ENCODE data around the gene SLC28A1. TPM values are rescaled to one million over a fixed set of nuclear protein-coding genes. Genes with fewer than 3 reads are reported as not detected.

SLC28A1 gene
- total RNA-seq, 2 experiments from 2014 or later = not detected

DNA sequence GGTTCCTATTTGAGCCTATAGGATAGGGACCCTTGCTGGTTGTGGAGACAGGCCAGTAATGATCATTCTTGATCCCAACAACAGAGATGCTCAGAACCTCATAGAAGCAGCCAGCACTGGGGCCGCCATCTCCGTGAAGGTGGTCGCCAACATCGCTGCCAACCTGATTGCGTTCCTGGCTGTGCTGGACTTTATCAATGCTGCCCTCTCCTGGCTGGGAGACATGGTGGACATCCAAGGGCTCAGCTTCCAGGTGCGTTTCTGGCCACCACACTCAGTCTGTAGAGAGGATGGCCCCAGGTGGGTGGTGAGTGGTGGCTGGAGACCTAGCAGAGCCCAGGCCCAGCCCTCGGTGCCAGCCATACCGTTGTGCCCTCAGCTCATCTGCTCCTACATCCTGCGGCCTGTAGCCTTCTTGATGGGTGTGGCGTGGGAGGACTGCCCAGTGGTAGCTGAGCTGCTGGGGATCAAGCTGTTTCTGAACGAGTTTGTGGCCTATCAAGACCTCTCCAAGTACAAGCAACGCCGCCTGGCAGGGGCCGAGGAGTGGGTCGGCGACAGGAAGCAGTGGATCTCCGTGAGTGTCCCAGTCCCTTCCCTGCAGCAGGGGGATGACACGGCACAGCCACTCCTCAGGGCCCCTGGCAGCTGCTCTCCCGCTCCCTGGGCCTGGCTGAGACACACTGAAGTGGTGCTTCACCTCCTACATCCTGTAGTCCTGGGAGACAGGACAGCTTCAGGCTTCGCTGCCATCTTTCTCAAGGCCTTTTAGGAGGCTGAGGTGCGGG, 50.7 kb downstream of the SLC28A1 start:
- intact Hi-C loops (cut with micrococcal nuclease) = no loop called here
- ATAC-seq (no peak), DNase-seq (no peak)
- CTCF ChIA-PET = no interaction called here
- TF ChIP-seq, protein P1, sequence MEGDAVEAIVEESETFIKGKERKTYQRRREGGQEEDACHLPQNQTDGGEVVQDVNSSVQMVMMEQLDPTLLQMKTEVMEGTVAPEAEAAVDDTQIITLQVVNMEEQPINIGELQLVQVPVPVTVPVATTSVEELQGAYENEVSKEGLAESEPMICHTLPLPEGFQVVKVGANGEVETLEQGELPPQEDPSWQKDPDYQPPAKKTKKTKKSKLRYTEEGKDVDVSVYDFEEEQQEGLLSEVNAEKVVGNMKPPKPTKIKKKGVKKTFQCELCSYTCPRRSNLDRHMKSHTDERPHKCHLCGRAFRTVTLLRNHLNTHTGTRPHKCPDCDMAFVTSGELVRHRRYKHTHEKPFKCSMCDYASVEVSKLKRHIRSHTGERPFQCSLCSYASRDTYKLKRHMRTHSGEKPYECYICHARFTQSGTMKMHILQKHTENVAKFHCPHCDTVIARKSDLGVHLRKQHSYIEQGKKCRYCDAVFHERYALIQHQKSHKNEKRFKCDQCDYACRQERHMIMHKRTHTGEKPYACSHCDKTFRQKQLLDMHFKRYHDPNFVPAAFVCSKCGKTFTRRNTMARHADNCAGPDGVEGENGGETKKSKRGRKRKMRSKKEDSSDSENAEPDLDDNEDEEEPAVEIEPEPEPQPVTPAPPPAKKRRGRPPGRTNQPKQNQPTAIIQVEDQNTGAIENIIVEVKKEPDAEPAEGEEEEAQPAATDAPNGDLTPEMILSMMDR (IDR thresholded peaks at IDR 0.05) = no peak
- no peaks in the 10 kb centered on the region for H3K9me3 Mint-ChIP-seq
- no peaks in the 10 kb centered on the region for H3K36me3 Mint-ChIP-seq (ENCODE audit: low read depth)
- POLR2A ChIA-PET = no interaction called here
- H3K27me3 Mint-ChIP-seq = peaks cover 2% of the 10 kb centered on the region
- H3K4me1 Mint-ChIP-seq (ENCODE audit: low read depth) = no peaks in the 10 kb centered on the region
- H3K27ac Mint-ChIP-seq = no peak overlapping the region
- H3K4me3 Mint-ChIP-seq = no peak overlapping the region

DNA sequence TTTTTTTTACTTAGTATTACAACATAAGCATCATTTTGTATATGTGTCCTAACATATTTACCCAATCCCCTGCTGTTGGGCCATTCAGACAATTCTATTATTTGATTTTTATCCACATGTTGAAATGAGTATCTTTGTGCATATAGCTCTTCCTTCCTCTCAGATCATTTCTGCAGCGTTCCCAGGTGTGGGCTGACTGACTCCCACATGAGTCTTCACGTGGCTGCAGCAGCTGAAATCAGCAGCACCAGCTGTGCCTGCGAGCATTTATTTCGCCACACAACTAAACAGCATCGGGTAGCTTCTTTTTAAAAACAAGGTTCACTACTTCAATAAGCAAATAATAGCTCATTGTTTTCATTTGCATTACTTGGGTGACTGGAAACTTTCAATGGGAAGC, 52.7 kb downstream of the SLC28A1 start:
- Mint-ChIP-seq H3K9me3 (no peaks in the 10 kb centered on the region), H3K4me1 (ENCODE audit: low read depth) (no peaks in the 10 kb centered on the region), H3K27me3 (peaks cover 2% of the 10 kb centered on the region), H3K27ac (no peak overlapping the region), H3K4me3 (no peak overlapping the region), H3K36me3 (ENCODE audit: low read depth) (no peaks in the 10 kb centered on the region)
- TF ChIP-seq, protein P1 (IDR thresholded peaks at IDR 0.05) = no peak
- no peak for ATAC-seq
- CTCF ChIA-PET = interaction anchor here (1.0 to 1.4 kb wide), 2 partner anchors 9 to 65 kb away, joined by 3 to 6 read pairs; no protein-coding TSS in a partner anchor
- no peak for DNase-seq
- POLR2A ChIA-PET = no interaction called here
- intact Hi-C loops (cut with micrococcal nuclease) = no loop called here

DNA sequence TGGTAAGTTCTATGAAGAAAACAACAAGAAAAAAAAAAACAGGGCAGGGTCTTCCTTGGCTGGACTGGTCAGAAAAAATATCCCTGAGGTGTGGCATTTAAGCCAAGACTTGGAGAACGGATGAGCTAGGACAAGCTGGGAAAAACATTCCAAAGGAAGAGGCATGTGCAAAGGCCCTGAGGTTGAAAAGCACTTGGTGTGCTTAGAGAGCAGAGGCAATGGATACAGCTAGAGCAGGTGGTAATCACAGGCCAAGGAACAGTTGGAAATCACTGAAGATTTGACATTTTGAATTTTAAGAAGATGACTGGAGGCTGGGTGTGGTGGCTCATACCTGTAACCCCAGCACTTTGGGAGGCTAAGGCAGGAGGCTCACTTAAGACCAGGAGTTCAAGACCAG, 54.3 kb downstream of the SLC28A1 start:
- TF ChIP-seq, protein P1 (IDR thresholded peaks at IDR 0.05) = no peak
- H3K4me1 Mint-ChIP-seq (ENCODE audit: low read depth) = no peaks in the 10 kb centered on the region
- no peak overlapping the region for H3K27ac Mint-ChIP-seq
- H3K27me3 Mint-ChIP-seq = peaks cover 2% of the 10 kb centered on the region
- no peak overlapping the region for H3K4me3 Mint-ChIP-seq
- H3K9me3 Mint-ChIP-seq = no peaks in the 10 kb centered on the region
- DNase-seq (no peak), ATAC-seq (no peak)
- intact Hi-C loops (cut with micrococcal nuclease) = no loop called here
- no peaks in the 10 kb centered on the region for H3K36me3 Mint-ChIP-seq (ENCODE audit: low read depth)
- ChIA-PET POLR2A (no interaction called here), CTCF (interaction anchor here (1.5 kb wide), 1 partner anchor 74 kb away, joined by 3 read pairs; no protein-coding TSS in a partner anchor)

DNA sequence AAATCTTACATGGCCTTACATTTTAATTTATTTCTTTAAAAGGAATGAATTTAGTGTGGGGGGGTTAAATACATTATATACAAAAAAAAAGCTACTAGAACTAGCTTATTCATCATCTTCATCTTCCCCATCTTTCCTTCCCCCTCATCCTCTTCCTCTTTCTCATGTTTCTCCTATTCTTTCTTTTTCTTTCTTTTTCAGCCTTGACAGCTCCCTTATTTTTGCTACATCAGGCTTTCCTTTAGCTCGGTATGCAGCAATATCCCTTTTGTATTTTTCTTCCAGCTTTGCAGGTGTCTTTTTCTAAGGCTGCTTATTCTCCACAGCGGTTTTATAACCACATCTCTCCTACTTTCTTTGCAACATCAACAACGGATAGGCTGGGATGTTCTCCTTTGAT, 55.9 kb downstream of the SLC28A1 start:
- TF ChIP-seq, protein P1 (IDR thresholded peaks at IDR 0.05) = no peak
- Mint-ChIP-seq H3K4me1 (ENCODE audit: low read depth) (no peaks in the 10 kb centered on the region), H3K36me3 (ENCODE audit: low read depth) (no peaks in the 10 kb centered on the region), H3K27me3 (peaks cover 2% of the 10 kb centered on the region), H3K4me3 (no peak overlapping the region), H3K27ac (no peak overlapping the region), H3K9me3 (no peaks in the 10 kb centered on the region)
- ChIA-PET POLR2A (interaction anchor here (0.5 kb wide), 1 partner anchor 98 kb away, joined by 3 read pairs; no protein-coding TSS in a partner anchor), CTCF (interaction anchor here (1.7 kb wide), 1 partner anchor 12 kb away, joined by 8 read pairs; no protein-coding TSS in a partner anchor)
- DNase-seq (no peak), ATAC-seq (no peak)
- intact Hi-C loops (cut with micrococcal nuclease) = no loop called here

DNA sequence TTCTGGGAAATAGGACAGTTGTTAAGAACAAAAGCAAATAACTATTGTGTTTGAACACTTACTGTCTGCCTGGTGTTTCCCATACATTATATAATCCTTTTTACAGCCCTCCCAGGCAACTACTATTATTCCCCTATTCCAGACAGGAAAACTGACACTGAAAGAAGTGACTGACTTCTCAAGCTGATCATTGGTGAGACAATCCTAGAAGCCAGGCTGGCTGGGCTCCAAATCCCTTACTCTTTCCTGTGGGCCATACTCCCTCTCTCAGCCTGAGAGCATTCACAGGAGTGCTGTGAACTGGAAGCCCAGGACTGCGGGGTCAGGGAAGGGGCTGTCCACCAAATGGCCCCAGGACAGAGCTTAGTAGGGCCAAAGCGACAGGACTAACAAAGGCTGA, 58.0 kb downstream of the SLC28A1 start:
- ChIA-PET CTCF (interaction anchor here (0.9 to 1.7 kb wide), 2 partner anchors 14 to 23 kb away, joined by 3 to 4 read pairs; no protein-coding TSS in a partner anchor), POLR2A (no interaction called here)
- no peak overlapping the region for H3K27ac Mint-ChIP-seq
- no peaks in the 10 kb centered on the region for H3K4me1 Mint-ChIP-seq (ENCODE audit: low read depth)
- TF ChIP-seq, protein P1 (IDR thresholded peaks at IDR 0.05) = no peak
- intact Hi-C loops (cut with micrococcal nuclease) = no loop called here
- H3K9me3 Mint-ChIP-seq = no peaks in the 10 kb centered on the region
- no peaks in the 10 kb centered on the region for H3K36me3 Mint-ChIP-seq (ENCODE audit: low read depth)
- no peak for DNase-seq
- H3K27me3 Mint-ChIP-seq = peaks cover 2% of the 10 kb centered on the region
- no peak overlapping the region for H3K4me3 Mint-ChIP-seq
- no peak for ATAC-seq

Data from activated CD8-positive, alpha-beta T cell treated with anti-CD3 and anti-CD28 coated beads for 36 hours (primary cell).